Measurements from ENCODE around the gene IGLON5.

IGLON5 gene

GRCh38 chr19:51311351-51312257, at the start of gene IGLON5:
Gene IGLON5 (plus strand): TSS chr19:51311644. CDS start chr19:51311848, 204 bp downstream.
- in situ Hi-C loops (cut with MboI; ENCODE audit: low sequenced_read_pairs): no loop called here

GRCh38 chr19:51263808-51264207, 47.6 kb upstream of the IGLON5 start:
- in situ Hi-C loops (cut with MboI; ENCODE audit: low sequenced_read_pairs): no loop called here

GRCh38 chr19:51271067-51271466, 40.4 kb upstream of the IGLON5 start:
- in situ Hi-C loops (cut with MboI; ENCODE audit: low sequenced_read_pairs): no loop called here

- in situ Hi-C loops (cut with MboI; ENCODE audit: low sequenced_read_pairs): no loop called here
Observed at GRCh38 chr19:51272183-51272810, 39.1 kb upstream of the IGLON5 start.

- in situ Hi-C loops (cut with MboI; ENCODE audit: low sequenced_read_pairs): no loop called here
Observed at GRCh38 chr19:51274049-51274770, 37.2 kb upstream of the IGLON5 start.

GRCh38 chr19:51277112-51277511, 34.3 kb upstream of the IGLON5 start:
- in situ Hi-C loops (cut with MboI; ENCODE audit: low sequenced_read_pairs): no loop called here

GRCh38 chr19:51282335-51282734, 29.1 kb upstream of the IGLON5 start:
- in situ Hi-C loops (cut with MboI; ENCODE audit: low sequenced_read_pairs): no loop called here

- in situ Hi-C loops (cut with MboI; ENCODE audit: low sequenced_read_pairs): no loop called here
Observed at GRCh38 chr19:51285682-51286081, 25.8 kb upstream of the IGLON5 start.

- in situ Hi-C loops (cut with MboI; ENCODE audit: low sequenced_read_pairs): no loop called here
Observed at GRCh38 chr19:51289635-51290034, 21.8 kb upstream of the IGLON5 start.

GRCh38 chr19:51292971-51293370, 18.5 kb upstream of the IGLON5 start:
- in situ Hi-C loops (cut with MboI; ENCODE audit: low sequenced_read_pairs): no loop called here

- in situ Hi-C loops (cut with MboI; ENCODE audit: low sequenced_read_pairs): no loop called here
Observed at GRCh38 chr19:51293571-51294210, 17.8 kb upstream of the IGLON5 start.

GRCh38 chr19:51294211-51294976, 17.1 kb upstream of the IGLON5 start:
- in situ Hi-C loops (cut with MboI; ENCODE audit: low sequenced_read_pairs): no loop called here

- in situ Hi-C loops (cut with MboI; ENCODE audit: low sequenced_read_pairs): no loop called here
Observed at GRCh38 chr19:51294977-51295375, 16.5 kb upstream of the IGLON5 start.

- in situ Hi-C loops (cut with MboI; ENCODE audit: low sequenced_read_pairs): no loop called here
Observed at GRCh38 chr19:51295382-51296126, 15.9 kb upstream of the IGLON5 start.

GRCh38 chr19:51296336-51297093, 14.9 kb upstream of the IGLON5 start:
- in situ Hi-C loops (cut with MboI; ENCODE audit: low sequenced_read_pairs): no loop called here

- in situ Hi-C loops (cut with MboI; ENCODE audit: low sequenced_read_pairs): no loop called here
Observed at GRCh38 chr19:51297406-51297805, 14.0 kb upstream of the IGLON5 start.

GRCh38 chr19:51301266-51301665, 10.2 kb upstream of the IGLON5 start:
- in situ Hi-C loops (cut with MboI; ENCODE audit: low sequenced_read_pairs): no loop called here

GRCh38 chr19:51305479-51305878, 6.0 kb upstream of the IGLON5 start:
- in situ Hi-C loops (cut with MboI; ENCODE audit: low sequenced_read_pairs): no loop called here

GRCh38 chr19:51316688-51317087, 5.2 kb downstream of the IGLON5 start:
- in situ Hi-C loops (cut with MboI; ENCODE audit: low sequenced_read_pairs): no loop called here
